Germinal center (tissue), 1 donor: ENCODE measurements around the gene AGBL5.

ENCODE experiments used
- DNase-seq: peaks from one replicate; pipeline ENCODE4 v3.0.0; 2012; ENCODE audit warnings: mixed read lengths, low spot score

Gene AGBL5

DNA sequence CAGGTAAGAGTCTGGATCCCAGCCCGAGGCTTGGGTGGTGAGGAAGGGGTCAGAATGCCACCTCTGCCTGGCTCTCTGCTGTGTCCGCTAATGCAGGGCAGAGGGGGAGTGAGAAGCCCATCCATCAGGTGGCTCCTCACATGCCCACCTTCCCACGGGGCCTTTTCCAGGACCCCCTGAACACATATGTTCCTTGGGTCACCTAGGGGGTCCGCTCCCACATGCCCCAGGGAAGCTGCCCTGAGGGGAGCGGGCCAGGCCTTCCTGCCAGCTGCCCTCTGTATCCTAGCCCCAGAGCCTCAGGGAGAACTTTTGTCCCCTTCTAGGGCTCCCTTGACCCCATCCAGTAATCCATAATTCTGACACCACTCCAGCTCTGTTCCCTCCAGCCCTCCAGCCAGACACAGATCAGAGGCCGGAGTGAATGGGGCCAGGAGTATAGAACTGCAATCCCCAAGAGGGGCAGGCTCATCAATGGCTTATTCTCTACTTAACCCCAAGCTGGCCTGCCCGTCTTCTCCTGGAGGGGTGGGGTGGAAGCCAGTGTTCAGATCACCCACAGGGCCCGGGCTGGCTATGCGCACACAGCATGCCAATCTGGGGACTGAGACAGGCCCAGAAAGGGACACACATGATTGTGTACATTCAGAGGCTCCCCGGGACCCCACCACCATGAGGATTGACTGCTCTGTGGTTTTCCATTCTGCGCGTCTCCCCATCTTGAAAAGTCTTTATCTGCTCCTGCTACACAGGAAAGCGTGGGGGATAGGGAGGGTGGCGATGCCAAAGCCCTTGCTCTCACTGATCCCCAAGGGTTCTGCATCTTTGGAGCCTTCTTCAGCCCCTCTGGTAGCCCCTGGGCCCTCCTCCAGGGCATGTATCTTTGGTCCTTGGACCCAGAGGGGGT, 28.0 kb downstream of the AGBL5 start:
- DNase-seq, result no peak

DNA sequence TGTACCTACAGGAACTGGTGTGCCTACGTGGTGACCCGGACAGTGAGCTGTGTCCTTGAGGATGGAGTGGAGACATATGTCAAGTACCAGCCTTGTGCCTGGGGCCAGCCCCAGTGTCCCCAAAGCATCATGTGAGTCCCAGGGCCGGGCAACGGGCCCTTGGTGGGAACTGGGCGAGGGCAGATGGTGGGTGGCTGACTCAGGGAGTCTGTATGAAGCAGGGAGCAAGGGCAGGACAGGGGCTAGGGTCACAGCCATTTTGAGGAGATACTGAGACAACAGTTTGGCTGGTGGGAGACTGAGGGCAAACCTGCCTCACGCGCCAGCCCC, 28.6 kb downstream of the AGBL5 start:
- DNase-seq, result no peak

DNA sequence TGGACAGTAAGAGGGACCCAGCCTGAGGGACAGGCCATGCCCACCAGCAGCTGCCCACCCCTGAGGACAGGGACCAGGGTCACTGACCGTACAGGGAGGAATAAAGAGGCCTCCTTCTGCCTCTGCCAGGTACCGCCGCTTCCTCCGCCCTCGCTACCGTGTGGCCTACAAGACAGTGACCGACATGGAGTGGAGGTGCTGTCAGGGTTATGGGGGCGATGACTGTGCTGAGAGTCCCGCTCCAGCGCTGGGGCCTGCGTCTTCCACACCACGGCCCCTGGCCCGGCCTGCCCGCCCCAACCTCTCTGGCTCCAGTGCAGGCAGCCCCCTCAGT, 29.1 kb downstream of the AGBL5 start:
- DNase-seq, result no peak

DNA sequence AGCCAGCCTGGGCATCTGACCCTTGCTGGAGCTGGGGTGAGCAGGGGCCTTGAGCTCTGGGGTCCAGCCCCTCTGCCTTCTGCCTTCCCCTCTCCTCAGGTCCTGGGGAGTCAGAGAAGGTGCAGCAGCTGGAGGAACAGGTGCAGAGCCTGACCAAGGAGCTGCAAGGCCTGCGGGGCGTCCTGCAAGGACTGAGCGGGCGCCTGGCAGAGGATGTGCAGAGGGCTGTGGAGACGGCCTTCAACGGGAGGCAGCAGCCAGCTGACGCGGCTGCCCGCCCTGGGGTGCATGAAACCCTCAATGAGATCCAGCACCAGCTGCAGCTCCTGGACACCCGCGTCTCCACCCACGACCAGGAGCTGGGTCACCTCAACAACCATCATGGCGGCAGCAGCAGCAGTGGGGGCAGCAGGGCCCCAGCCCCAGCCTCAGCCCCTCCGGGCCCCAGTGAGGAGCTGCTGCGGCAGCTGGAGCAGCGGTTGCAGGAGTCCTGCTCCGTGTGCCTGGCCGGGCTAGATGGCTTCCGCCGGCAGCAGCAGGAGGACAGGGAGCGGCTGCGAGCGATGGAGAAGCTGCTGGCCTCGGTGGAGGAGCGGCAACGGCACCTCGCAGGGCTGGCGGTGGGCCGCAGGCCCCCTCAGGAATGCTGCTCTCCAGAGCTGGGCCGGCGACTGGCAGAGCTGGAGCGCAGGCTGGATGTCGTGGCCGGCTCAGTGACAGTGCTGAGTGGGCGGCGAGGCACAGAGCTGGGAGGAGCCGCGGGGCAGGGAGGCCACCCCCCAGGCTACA, 30.7 kb downstream of the AGBL5 start:
- no peak for DNase-seq

DNA sequence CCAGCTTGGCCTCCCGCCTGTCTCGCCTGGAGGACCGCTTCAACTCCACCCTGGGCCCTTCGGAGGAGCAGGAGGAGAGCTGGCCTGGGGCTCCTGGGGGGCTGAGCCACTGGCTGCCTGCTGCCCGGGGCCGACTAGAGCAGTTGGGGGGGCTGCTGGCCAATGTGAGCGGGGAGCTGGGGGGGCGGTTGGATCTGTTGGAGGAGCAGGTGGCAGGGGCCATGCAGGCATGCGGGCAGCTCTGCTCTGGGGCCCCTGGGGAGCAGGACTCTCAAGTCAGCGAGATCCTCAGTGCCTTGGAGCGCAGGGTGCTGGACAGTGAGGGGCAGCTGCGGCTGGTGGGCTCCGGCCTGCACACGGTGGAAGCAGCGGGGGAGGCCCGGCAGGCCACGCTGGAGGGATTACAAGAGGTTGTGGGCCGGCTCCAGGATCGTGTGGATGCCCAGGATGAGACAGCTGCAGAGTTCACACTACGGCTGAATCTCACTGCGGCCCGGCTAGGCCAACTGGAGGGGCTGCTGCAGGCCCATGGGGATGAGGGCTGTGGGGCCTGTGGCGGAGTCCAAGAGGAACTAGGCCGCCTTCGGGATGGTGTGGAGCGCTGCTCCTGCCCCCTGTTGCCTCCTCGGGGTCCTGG, 31.4 kb downstream of the AGBL5 start:
- no peak for DNase-seq

DNA sequence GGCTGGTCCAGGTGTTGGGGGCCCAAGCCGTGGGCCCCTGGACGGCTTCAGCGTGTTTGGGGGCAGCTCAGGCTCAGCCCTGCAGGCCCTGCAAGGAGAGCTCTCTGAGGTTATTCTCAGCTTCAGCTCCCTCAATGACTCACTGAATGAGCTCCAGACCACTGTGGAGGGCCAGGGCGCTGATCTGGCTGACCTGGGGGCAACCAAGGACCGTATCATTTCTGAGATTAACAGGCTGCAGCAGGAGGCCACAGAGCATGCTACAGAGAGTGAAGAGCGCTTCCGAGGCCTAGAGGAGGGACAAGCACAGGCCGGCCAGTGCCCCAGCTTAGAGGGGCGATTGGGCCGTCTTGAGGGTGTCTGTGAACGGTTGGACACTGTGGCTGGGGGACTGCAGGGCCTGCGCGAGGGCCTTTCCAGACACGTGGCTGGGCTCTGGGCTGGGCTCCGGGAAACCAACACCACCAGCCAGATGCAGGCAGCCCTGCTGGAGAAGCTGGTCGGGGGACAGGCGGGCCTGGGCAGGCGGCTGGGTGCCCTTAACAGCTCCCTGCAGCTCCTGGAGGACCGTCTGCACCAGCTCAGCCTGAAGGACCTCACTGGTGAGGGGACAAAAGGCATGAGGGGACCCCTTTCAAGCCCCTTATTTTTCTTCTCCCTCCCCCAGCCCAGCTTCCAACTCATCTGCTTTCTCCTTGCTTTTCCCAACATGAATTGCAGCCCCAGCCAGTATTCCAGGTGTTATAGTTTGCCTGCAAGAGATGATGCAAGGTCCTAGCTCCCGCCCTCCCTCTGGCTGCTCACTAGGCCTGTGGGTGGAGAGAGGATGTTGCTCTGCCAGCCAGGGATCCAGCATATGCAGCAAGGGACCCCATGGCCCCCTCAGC, 32.2 kb downstream of the AGBL5 start:
- DNase-seq, result no peak

DNA sequence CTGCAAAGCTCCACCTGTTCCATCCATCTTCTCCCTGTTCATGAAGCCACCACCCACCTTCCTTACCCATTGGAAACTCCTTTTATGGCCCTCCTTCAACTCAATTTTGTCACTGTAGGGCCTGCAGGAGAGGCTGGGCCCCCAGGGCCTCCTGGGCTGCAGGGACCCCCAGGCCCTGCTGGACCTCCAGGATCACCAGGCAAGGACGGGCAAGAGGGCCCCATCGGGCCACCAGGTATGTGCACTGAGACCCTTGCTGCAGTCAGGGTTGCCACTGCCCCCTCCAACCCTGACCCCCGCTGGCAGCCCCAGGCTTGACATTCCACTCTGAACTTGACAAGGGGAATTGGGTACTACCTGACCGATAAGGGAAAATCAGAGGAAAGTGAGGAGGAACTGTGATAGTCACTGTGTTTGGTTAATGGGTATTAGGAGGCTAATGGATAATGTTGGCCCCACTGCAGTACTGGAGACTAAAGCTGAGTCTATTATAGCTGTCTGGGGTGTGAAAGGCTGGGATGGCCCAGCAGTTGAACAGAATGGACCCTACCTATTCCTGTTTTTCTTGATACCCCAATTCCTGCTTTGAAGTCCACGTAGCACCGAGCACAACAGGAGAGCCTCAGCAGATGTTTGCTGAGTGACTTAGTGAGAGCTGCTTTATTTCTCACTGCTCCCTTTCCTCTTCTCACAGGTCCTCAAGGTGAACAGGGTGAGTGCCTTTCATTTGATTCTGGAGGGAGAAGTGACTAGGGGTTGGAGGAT, 33.0 kb downstream of the AGBL5 start:
- DNase-seq, result no peak

DNA sequence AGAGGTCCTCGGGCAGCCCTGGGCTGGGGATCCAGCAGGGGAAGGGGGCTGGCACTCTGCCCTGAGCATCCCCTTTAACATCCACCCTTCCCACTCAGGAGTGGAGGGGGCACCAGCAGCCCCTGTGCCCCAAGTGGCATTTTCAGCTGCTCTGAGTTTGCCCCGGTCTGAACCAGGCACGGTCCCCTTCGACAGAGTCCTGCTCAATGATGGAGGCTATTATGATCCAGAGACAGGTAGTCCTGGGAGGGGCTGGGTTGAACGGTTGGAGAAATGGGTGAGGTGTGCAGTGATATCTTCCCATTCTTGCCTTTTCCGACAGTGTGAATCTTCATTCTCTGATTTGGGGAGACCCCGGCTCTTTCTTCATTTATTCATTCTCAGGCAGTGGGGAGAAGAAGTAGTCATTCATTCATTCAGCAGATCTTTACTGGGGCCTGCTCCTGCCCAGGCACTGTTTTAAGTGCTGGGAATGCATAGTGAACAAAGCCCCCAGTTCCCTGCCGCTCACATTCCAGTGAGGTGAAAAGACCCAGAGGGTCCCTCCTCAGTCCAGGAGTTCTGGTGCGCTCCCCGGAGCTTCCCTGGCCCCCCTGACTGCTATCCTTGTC, 33.7 kb downstream of the AGBL5 start:
- DNase-seq, result no peak

DNA sequence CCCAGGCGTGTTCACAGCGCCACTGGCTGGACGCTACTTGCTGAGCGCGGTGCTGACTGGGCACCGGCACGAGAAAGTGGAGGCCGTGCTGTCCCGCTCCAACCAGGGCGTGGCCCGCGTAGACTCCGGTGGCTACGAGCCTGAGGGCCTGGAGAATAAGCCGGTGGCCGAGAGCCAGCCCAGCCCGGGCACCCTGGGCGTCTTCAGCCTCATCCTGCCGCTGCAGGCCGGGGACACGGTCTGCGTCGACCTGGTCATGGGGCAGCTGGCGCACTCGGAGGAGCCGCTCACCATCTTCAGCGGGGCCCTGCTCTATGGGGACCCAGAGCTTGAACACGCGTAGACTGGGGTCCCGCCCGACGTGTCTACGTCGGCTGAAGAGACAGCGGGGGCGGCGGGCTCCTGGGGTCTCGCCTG, 34.2 kb downstream of the AGBL5 start:
- DNase-seq, result no peak

DNA sequence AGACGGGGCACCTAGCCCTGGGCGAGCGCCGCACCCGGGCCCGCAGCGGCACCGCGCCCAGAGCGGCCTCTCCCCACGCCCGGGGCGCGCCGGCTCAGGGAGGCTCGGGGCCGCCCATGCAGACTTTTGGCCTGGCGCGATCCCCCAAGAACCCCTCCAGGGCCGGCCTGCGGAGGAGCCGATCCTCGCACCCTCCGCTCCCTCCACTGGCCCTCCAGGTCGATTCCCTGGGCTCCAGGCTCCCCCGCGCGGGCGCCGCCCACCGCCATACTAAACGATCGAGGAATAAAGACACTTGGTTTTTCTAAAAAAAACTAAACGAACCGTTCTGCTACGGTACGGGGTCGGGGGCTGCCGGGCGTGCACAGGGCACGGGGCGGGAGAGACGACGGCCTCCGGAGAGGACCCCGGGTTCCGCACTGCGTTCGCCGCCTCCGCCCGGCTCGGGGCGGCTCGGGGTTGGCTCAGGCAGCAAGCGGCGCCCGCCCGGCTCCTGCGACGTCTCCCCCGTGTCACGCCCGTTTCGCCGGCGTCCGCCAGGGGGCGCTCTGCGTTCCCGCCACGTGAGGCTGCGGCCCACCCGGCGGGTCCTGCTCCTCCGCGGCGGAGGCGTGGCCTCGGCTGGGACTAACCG, 34.7 kb downstream of the AGBL5 start:
- peak; percentile 97 for DNase-seq

DNA sequence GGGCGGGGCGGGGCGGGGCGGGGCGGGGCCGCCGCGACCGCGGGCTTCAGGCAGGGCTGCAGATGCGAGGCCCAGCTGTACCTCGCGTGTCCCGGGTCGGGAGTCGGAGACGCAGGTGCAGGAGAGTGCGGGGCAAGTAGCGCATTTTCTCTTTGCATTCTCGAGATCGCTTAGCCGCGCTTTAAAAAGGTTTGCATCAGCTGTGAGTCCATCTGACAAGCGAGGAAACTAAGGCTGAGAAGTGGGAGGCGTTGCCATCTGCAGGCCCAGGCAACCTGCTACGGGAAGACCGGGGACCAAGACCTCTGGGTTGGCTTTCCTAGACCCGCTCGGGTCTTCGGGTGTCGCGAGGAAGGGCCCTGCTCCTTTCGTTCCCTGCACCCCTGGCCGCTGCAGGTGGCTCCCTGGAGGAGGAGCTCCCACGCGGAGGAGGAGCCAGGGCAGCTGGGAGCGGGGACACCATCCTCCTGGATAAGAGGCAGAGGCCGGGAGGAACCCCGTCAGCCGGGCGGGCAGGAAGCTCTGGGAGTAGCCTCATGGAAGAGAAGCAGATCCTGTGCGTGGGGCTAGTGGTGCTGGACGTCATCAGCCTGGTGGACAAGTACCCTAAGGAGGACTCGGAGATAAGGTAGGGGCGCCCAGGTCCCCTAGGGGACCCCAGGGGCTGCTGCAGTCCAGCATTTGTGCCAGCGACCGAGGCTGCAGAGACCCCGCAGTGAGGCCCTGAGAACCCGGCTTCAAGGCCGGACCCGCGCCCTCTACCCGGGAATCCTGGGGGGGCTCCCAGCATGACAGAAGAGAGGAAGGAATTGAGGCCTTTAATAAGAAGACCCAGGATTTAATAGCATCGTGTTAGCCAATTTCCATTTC, 35.5 kb downstream of the AGBL5 start, which contains the start of gene KHK:
TSS of gene KHK (plus strand) at position 49 of the 870 bp plus-strand sequence. CDS start at position 537, 488 bp downstream.
- DNase-seq, result no peak

DNA sequence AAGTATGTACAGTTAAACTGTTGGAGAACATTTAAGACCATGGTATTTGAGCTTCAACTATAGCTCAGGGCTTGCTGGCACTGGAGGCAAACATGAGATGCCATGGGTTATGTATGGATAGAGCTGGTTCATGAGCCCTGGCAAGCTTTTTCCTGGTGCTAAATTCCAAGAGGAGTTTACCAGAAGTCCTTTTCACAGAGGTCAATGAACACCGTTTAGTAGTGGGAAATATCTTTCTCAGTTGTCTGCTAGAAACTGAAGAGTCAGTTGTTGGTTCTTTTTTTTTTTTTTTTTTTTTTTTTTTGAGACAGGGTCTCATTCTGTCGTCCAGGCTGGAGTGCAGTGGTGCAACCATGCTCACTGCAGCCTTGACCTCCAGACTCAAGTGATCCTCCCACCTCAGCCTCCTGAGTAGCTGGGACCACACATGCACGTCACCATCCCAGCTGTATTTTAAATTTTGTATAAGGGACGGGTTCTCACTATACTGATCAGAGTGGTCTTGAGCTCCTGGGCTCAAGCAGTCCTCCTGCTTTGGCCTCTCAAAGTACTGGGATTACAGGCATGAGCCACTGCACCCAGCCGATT, 36.4 kb downstream of the AGBL5 start:
- no peak for DNase-seq

DNA sequence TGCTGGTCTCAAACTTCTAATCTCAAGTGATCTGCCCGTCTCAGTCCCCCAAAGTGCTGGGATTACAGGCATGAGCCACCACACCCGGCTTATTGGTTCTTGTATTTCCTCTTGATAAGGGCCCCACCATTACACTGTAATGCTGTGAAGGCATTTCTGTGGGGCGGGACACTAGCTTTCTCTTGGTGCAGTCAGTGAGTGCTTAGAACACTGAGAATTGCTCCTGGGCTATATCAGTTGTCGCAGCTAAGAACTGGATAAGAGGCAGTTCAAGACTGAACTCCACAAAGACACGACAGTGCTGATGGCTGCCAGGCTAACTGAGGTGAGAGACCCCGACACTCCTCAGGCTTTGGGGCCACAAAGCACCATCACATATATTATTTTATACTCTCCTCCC, 37.2 kb downstream of the AGBL5 start:
- no peak for DNase-seq

DNA sequence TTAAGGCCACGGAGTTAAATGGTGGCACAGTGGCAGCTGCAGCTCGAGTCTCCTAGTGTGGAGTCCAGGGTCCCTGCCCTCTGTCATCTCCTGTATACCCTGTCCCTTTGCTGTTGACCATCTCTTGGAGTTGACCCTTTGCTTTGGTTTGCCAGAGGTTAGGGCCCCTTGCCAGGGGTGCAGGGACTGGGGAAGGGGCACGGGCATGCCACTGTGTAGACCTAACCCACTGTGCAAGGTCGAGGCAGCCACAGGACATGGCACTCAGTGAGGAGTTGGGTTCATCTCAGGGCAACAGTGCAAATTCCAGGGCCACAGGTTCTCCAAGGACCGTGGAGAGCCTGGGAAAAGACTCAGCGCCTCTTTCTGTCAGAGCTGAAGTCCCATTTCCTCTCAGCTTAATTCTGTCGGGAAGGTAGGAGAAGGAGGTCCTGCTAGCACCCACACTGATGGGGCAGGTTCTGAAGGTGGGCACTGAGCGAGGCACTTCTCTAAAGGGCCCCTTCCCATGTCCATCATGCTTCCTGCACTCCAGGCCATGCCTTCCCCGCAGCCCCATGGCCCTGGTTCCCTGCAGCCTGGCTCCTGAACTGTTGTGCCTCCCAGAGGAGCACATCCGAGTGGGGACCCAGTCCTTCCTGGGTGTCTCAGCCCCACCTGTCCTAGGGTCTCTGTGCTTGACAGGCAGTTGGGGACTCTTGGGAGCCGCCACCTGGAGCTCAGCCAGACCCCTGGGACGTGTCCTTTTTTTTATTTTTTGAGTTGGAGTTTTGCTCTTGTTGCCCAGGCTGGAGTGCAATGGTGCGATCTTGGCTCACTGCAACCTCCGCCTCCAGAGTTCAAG, 37.9 kb downstream of the AGBL5 start:
- DNase-seq, result no peak

DNA sequence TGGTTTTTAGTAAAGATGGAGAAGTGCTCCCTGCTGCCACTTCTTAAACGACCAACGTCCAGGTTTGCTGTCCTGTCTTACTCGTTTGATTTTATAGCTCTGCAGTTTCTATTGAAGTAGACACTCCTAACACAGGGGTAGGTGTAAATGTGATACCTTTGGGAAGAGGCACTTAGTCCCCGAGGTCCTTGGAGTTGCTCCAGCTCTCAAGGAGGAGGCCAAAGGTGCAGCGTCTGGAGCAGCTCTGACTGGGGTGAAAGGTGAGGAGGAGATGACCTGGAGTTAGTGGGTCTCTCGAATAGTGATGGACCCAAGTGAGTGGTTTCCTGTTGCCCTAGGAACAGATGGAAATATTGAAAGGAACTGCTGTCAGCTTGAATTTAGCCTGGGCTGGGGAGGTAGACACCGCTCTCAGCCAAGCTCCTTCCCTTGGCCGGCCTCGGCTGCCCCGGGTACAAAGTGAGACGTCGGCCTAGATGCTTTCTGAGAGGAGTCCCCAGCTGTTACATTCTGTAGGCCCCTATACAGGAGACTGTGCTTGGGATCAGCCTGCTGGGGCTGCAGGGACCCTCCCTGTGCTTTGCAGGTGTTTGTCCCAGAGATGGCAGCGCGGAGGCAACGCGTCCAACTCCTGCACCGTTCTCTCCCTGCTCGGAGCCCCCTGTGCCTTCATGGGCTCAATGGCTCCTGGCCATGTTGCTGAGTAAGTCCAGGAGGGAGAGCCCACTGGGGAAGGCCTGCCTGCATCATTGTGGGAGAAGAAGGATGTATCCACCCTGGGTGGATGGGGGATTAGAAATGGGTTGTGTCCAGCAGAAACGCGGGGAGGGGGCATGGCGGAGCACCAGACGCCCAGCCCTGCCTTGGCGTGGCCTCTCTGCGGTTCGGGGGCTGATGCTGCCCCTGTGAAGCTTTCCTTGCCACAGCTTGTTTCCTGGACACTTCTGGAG, 40.6 kb downstream of the AGBL5 start:
- DNase-seq, result no peak

DNA sequence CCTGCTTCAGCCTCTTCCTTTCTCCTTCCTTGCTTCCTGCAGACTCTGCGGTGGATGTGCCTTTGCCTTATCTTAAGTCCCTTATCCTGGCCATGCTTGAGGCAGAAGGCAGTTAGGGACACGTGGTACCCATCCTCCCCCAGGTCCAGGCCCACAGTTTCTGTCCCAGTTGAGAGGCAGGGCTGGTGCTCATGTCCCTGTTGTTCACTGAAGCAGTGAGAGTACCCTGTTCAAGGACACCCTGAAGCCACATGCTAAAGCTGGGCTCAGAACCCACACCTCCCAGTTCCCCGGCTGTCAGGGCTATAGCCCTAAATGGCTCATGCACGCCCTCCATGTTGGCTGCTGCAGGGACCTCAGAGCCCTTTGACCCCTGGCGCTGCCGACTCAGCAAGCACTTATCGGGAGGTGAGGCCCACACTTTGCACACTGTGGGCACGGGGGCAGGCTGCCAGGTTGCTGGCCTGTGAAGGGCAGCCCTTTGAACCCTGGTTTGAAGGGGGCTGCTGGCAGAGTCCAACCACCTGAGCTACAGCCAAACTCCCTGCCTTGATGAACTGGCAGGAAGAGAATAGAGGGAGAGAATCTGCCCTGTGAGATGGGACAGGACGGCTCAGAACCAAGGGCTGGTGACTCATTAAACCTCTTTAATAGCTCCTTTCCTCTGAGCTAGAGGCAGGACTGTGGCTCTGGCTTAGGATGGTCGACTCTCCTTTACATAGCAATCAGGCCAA, 41.4 kb downstream of the AGBL5 start:
- no peak for DNase-seq
